ENCODE results near the gene GLRX3.

GLRX3 gene

GRCh38 chr10:130189608-130190054, 53.4 kb downstream of the GLRX3 start:
- H3K4me3 ChIP-seq: peak overlapping the region; percentile 88
- DNase-seq (ENCODE audit: low spot score): no peak
- no peak overlapping the region for H3K27ac ChIP-seq
- TF ChIP-seq CTCF (IDR thresholded peaks at IDR 0.05): no peak

DNA sequence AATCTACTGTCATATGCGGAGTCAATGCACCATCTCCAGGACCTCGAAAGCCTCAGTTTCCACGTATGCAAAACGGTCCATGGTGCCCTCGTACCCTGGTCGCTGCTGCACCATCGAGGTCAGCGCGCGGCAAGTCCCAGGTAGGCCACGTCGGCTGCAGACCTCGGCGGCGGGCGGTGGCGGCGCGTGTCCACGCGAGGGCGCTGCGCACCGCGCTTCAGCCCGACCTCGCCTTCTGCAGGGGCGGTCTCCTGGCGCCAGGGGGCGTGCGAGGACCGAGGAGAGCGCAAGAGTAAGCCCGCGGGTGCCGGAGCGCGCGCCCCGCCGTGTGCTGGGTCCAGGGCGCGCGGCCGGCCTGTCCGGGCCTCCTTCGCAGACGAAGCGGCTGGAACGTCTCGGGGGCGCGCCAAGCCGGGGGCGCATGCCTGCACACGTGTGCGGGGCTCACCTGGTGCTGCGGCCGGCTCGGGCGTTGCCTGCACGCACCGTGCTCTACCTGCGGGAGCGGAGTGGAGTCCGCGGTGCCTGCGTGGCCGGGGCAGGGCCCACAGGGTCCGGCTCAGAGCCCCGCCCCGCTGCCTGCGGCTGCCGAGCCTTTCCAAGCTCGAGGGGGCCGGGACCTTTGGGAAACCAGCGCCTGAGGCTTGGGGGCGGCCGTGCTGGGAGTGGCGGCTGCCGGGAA, 54.0 kb downstream of the GLRX3 start:
- Histone ChIP-seq H3K4me3 (peak overlapping the region; percentile 88), H3K27ac (no peak overlapping the region)
- TF ChIP-seq CTCF (IDR thresholded peaks at IDR 0.05): peak; percentile 100
- DNase-seq (ENCODE audit: low spot score): peak; percentile 84

GRCh38 chr10:130190737-130191115, 54.5 kb downstream of the GLRX3 start:
- no peak for TF ChIP-seq CTCF (IDR thresholded peaks at IDR 0.05)
- H3K27ac ChIP-seq: no peak overlapping the region
- peak overlapping the region; percentile 88 for H3K4me3 ChIP-seq
- DNase-seq (ENCODE audit: low spot score): no peak

- DNase-seq (ENCODE audit: low spot score): no peak
- Histone ChIP-seq H3K4me3 (no peak overlapping the region), H3K27ac (no peak overlapping the region)
- TF ChIP-seq CTCF (IDR thresholded peaks at IDR 0.05): no peak
These were observed 55.2 kb downstream of the GLRX3 start for GRCh38 chr10:130191380-130191779.

GRCh38 chr10:130192276-130192848, 56.2 kb downstream of the GLRX3 start:
- Histone ChIP-seq H3K27ac (no peak overlapping the region), H3K4me3 (no peak overlapping the region)
- TF ChIP-seq CTCF (IDR thresholded peaks at IDR 0.05): no peak
- DNase-seq (ENCODE audit: low spot score): no peak

- no peak for TF ChIP-seq CTCF (IDR thresholded peaks at IDR 0.05)
- no peak for DNase-seq (ENCODE audit: low spot score)
- Histone ChIP-seq H3K27ac (no peak overlapping the region), H3K4me3 (no peak overlapping the region)
These were observed 56.8 kb downstream of the GLRX3 start for GRCh38 chr10:130193033-130193432.

Measured in coronary artery (tissue), 2 donors.